RPMI7951 (cell line): ENCODE results near the gene LUZP4. TPM values are rescaled to one million over a fixed set of nuclear protein-coding genes. Genes with fewer than 3 reads are reported as not detected.
"Not testable (repeated sequence)": the region's sequence is repeated elsewhere in the genome, so short reads cannot be mapped to it uniquely, and the experiment has no call there.

Source experiments
- DNase-seq: peaks from one replicate; pipeline ENCODE4 v3.0.0-alpha.2; 2012; ENCODE audit warnings: low read depth
- total RNA-seq: library from RNA; depleted of rRNA; stranded (reverse); fragments of >200 nt; shearing (Covaris generic); gene quantifications from 2 replicates; pipeline ENCODE4 v1.2.3, GENCODE V29; 2014; rRNA removed

LUZP4 gene
- total RNA-seq, 1 experiment from 2014 or later: not detected

DNA sequence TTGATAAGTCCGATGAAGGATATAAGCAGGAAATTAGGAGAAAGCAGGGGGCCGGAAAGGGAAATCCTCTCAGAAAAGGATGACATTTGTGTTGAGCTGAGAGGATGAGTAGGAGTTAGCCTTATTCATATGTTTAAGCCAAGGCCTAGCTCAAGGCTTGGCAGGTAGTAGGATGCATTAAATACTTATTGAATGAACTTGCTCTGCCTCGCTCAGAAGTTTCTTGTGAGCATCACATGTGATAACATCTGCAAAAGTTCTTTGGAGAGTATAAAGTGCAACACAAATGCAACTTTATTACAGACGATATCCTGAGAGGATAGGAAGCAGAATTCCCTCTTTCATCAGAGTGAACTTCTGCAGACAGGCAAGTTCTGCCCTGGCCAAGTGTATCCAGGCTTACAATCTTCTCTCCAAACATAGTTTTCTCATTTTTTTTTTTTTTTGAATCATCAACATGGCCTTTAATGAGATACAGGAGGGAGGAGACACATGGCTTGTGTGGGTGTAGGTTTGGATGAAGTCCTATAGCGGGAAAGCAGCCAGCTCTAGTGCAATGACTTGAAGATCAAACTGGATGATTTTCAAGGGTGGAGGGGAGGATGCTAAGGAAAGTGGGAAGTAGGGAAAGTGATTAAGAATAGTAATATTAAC, 48.1 kb downstream of the LUZP4 start:
- peak; percentile 13 for DNase-seq

DNA sequence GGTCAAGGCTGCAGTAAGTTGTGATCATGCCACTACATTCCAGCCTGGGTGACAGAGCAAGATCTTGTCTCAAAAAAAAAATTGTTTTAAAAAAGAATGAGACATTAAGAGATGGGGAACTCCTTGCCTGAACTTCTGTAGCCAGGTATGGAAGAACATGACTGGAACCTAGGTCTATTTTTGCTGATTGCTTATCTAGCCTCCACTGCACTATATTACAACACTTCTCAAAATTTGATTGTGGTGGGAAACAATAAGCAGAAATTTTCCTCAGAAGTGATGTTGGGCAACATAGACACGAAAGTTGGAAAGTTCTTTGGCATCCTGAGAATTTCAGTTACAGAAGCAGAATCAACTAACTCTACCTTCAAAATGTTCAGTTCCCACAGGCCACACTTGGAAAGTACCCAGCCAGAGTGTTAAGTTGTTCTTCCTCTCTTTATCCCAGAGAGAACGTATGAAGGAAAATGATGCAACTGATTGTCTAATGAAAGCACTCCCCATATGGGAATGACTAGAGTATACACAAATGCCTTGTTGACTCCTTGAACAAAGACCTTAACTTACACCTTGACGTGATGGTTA, 50.0 kb downstream of the LUZP4 start:
- no peak for DNase-seq

DNA sequence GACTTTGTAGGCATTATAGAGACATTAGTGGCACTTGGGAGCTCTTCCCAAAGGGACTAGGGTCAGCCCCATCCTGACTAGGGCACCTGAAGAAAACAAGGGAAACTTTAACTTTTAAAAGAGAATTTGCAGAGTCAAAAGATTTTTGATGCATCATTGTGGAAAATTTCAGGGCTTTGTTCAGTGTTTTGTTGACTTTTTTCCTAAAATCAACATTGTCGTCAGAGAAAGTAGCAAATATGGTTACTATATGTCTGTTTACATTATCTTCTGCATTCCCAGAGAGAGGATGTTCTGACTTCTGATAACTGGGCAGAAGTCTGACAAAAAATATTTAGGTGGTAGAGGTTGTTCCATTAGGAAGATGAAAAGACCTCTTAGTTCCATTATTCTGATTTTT, 51.9 kb downstream of the LUZP4 start:
- no peak for DNase-seq

DNA sequence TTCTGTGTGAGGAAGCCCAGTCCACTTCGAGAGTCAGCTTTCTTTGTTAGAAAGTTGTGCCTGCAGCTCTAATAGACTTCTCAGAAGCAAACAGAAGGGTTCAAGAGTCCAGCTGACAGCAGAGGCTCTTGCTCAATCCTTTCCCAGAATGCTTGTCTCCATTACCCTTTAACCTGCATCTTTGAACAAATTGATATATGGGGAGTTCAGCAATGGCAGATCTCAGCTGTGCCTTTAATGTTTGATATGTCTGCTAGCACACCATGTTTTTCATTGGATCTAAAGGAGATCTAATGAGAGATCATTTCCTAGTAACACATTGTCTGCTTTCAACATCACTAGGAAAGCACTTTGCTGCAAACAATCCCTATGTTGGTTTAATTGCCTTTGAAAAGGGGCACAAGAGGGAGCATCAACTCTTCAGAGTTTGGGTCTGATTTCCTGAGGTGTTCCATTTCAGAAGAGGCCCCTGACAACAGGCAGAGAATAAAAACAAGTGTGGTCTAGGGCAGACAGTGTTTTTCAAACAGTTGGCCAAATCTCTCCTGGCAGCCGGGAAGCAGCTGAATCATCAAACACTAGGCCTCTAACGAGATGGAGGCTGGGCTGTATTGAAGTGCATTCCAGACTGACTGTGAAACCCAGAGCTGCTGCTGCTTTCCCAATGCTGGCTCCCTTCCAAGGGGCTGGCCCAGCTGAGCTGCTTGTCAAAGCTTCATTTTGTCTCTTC, 55.5 kb downstream of the LUZP4 start:
- DNase-seq: peak; percentile 91

DNA sequence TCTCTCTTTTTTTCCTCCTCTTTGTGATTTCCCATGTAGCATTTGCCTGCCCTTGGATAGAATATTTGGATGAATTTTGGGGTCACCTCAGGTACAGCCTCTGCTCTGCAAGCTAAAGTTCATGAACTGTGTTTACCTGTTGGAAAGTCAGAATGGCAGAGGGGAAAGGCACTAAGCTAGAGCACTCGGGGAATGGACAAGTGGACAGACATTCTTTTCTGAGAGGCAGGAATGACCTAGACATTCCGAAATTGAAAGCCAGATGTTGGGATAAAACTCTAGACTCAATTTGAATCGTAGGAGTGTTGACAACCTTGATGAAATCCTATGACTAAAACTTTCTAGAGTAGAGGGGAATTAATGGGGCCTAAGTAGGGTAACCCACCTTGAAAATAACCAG, 56.1 kb downstream of the LUZP4 start:
- DNase-seq: no peak

DNA sequence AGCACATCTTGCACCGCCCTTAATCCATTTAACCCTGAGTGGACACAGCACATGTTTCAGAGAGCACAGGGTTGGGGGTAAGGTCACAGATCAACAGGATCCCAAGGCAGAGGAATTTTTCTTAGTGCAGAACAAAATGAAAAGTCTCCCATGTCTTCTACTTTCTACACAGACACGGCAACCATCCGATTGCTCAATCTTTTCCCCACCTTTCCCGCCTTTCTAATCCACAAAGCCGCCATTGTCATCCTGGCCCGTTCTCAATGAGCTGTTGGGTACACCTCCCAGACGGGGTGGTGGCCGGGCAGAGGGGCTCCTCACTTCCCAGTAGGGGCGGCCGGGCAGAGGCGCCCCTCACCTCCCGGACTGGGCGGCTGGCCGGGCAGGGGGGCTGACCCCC, 57.2 kb downstream of the LUZP4 start:
- not testable (repeated sequence) for DNase-seq

DNA sequence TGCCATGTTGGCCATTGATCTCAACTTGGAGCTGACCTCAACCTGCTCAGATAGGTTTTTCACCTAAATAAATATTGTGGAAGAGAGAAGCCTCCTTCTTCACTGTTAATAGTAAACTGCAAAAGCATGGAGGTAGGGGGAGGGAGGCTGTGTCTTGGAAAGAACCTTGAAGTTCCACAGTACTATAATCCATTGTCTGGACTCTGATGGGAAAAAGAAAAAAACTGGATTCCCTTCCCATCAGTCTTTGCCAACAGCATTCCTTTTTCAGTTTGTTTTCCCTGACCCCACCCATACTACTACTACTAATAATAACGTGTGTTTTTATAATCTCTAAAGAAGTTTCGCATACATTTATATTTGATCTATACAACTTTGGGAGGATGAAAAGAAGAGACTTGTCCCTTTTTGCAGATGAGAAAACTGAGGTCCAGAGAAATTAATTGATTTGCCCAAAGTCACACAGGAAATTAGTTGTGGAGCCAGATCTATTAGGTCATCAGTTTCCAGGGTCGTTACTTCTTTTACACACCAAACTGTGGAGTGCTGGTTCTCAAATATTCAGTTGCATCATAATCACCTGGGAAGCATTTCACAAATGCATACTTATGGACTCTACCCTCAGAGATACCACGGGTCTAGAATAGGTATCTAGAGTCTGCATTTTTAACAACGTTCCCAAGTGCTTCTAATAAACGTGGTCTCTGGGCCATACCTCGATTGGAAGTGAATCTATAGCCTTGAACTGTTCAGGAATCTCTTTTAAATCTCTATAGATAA, 59.1 kb downstream of the LUZP4 start:
- DNase-seq: no peak

DNA sequence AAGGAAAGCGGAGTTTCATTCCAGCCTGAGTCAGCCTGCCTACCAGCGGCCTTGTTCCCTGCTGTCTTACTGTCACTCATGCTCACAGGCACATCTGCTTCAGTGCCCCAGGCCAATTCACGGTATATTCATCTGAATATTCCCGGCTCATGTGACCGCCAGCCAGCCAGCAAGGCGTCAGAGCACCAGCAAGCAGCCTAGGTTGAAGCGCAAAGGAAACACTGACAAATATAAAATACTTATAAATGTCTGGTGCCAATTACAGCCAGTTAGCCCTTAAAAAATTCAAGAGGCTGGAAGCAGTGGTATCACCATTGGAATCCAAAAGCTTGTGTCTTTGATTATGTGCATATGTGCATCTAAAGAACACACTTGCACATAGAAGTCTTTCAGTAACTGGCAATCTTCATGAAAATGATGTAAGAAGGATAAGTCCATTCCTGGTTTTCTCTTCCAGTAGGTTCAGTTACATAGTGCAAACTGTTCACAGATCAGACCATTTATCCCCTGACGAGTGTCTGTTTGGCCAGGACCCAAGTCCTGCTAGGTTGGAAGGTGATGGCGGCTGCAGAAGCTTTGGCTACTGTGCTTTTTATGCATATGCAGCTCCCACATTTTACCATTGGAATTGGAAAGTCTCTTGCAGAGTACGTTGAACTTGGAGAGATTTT, 61.3 kb downstream of the LUZP4 start:
- peak; percentile 77 for DNase-seq

DNA sequence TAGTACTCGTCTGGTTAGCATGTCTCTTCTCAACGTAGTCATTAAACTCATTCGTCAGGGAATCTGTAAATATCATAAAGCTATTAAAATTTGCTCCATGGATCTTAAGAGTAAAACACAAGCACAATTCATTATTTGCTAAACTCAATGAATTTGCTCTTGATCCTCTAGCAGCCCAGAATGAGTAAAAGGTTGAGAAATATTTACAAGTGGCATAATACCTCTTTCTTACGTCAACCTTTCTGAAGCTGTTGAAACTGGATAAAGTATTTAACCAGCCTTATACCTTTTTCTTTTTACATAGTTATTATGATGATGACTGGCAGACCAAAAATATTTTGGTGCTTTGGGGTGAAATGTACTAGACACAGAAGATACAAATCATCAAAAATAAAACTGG, 66.9 kb downstream of the LUZP4 start:
- DNase-seq: no peak

Other genes starting within 250 kb of the LUZP4 start
- not detected in 2 replicates for gene RBMXL3, start 100.3 kb upstream of the LUZP4 start, total RNA-seq
- gene LRCH2, start 55.6 kb upstream of the LUZP4 start, total RNA-seq: not detected in 2 replicates